GM21447 (cell line): ENCODE data around the gene CBR1.

Experiments
- ATAC-seq: cut with Tn5 transposase; IDR thresholded peaks from one replicate; pipeline ENCODE4 v1.9.1; 2021; ENCODE audit not compliant: unreplicated experiment

The CBR1 gene

GRCh38 chr21:36069713-36070583, at the start of gene CBR1:
CBR1 (plus strand) TSS chr21:36070024; CDS start chr21:36070116, 92 bp downstream.
- peak; percentile 97 for ATAC-seq

GRCh38 chr21:36021251-36021837, 48.5 kb upstream of the CBR1 start:
- ATAC-seq: peak; percentile 81

- ATAC-seq: no peak
Observed at GRCh38 chr21:36022427-36023091, 47.3 kb upstream of the CBR1 start.

DNA sequence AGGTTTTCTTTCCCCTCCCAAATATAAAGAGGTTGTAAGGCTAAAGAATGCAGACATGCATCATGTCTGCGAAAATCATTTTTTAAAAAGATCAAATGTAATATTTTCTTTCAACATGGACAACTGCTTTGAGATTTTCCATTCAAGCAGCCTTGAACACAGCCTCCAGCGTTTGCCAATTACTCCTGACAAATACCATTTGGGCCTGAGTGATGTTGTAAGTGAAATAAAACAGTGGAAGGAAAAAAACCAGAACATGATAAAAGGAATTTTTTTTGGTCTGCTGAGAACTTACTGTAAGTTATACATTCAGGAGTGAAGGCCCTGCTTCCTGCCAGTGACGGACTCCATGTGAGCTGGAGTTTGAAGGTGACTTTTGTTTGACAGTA, 46.7 kb upstream of the CBR1 start:
- ATAC-seq: no peak

DNA sequence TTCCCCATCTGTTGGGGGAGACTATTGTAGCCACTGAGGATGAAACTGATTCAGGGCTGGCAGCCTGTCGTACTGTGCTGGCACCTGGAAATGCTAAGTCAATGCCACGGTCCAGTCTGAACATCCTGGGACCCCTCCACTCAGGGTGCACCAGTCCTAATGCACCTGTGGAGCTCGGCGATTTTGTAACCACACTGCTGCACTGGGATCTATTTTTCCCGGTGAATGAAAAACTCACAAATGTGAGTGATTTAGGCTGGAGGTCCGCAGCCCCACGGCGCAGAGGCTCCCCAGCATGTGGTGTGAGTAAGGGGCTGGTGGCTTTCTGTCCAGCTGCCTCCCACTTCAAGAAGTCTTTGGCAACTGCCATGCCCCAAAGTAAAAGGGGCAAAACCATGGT, 45.0 kb upstream of the CBR1 start:
- ATAC-seq: no peak

- no peak for ATAC-seq
Observed at GRCh38 chr21:36027347-36027746, 42.5 kb upstream of the CBR1 start.

DNA sequence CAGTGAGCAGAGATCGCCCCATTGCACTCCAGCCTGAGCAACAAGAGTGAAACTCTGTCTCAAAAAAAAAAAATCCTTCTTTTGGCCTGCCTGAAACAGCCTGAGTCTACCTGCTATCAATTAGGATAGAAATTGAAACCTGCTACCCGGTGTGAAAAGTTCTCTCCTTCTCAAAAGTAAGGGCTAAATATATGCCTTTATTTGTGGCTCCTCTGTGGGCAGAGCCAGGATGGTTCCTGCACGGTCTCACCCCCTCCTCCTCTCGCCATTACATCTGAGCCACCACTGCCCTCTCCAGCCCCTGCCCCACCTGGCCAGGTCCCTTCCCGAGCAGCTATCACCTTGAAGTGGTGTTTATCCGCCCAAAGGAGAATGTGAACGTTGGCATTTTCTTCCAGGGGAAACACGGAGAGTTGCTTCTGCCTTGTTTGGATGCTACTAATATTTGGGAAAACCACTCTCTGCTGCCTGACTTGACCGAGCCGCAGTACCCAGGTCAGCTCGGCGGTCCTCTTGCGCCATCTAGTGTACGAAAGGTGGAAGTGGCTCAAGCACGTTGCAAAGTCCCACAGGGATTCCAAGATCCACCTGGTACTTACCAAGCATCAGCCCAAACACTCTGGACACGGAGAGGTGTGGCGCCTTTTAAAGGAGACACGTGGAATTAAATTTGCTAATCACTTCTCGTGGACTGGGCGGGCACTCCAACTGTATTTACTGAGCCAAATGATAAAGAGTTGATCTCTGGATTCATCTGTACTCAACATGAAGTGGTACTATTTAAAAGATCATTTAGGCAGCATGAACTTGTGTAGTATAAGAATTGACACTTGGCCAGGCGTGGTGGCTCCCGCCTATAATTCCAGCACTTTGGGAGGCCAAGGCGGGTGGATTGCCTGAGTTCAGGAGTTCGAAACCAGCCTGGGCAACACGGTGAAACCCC, 41.4 kb upstream of the CBR1 start:
- ATAC-seq: no peak

GRCh38 chr21:36029309-36029708, 40.5 kb upstream of the CBR1 start:
- ATAC-seq: no peak

DNA sequence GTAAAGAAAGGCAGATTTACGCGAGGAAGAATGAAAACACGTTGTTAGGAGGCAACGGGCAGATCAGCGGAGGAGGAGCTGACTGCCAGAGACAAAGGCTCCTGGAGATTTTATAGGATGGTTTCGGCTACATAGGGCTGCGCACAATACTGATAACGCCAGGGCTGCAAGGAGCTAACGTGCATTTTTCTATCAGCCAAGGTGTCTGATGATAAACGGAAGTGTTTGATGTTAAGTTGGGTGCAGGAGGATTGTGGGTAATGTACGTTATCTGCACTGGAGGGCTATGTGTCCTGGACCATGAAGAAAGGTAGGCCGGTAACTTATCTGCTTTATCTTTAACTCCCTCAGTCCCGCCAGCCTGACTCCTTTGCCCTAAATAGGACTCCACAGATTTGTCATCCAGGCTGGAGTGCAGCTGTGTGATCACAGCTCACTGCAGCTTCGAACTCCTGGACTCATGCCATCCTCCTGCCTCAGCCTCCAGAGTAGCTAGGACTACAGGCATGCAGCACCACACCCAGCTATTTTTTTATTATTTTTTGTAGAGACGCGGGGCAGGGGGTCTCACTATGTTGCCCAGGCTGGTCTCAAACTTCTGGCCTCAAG, 39.1 kb upstream of the CBR1 start:
- ATAC-seq: no peak

GRCh38 chr21:36032647-36033406, 37.0 kb upstream of the CBR1 start:
- no peak for ATAC-seq

DNA sequence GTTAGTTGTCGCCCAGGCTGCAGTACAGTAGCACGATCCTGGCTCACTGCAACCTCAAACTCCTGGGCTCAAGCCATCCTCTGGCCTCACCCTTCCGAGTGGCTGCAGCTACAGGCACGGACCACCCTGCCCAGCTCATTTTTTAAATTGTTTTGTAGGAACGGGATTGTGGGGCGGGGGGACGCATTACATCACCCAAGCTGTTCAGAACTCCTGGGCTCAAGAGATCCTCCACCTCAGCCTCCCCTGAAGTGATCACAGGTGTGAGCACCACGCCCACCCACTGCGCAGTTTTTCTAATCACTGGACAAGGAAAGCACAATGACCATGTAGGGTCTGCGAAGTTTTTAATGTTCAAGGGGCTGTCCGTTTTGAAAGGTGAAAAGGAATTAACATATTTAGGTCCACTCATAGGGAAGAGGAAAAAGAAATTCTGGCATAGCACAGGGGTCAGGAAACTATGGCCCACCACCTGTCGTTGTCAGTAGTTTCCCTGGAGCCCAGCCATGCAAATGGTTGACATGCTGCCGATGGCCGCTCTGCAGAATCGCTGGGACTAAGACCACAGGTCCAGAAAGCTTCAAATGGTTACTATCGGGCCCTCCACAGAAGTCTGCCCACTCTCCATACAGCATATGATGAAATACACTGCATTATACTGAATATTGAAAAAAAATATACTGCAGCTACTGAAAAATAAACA, 35.5 kb upstream of the CBR1 start:
- ATAC-seq: no peak

GRCh38 chr21:36035381-36035791, 34.4 kb upstream of the CBR1 start:
- no peak for ATAC-seq

GRCh38 chr21:36038701-36039497, 30.9 kb upstream of the CBR1 start:
- ATAC-seq: no peak

DNA sequence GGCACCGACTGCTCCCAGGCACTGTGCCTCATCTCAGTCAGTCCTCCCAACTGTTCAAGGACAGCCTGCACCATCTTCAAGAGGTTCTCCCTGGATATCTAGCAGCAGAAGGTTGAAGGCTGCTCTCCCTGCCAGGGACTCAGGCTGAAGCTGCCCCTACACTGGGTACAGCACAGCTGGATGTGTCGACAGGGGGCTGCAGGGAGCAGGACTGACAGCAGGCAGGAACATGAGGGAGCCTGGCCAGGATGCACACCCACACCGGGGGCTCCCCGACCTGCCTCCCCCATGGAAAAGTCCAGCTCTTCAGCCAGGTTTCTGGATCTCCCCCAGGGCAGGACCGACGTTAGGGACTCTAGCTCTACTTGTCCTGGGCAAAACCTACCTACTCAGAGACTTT, 30.0 kb upstream of the CBR1 start:
- ATAC-seq: no peak

DNA sequence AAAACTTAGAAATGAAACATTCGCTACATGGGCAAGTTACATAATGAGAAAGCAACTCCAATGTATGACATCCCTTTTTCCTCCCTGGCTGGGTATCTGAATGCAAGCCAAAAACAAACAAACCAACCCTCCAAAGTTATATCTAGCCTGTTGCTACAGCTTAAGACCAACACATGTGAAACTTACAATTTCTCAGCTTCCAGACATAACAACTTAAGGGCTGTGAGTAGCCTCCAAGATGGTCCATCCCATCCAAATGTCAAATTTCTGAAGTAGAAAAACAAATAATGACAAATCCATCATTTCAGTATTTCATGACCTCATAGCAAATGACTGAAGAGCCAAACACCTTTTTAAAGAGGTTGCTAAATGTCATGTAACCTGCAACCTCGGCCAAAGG, 29.4 kb upstream of the CBR1 start:
- no peak for ATAC-seq

DNA sequence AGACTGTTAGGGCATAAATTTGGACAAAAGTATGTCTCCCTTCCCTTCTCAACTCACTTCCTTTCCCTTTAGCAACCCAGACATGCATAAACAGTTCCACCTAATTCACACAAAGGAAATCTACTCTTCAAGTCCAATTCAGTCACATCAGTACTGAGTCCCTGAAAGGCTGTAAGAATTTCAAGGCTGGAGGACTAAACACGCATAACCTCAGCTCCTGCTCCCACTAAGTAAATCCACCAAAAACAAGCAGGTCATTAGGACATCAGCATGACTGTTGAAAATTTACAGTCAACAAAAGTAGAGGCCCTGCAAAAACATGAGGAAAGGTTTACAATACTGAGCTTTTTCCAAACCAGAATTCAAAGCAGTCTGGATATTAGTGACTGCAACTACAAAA, 27.9 kb upstream of the CBR1 start:
- no peak for ATAC-seq

DNA sequence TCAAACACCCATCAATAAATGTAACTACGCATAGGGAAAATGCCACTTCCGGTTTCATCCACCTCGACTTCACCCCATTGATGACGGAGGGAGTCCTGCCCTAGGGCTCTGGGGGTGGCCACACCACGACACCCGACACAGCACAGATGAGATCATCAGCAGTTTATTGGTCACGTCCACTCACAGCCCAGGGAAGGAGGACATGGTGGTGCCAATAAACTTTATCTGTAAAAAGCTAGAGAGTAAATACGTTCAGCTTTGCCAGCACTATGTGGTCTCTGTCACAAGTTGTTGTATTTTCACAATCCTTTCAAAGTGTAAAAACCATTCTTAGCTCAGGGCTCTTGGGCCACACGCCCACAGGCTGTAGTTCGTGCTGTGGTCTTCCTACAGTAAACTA, 25.8 kb upstream of the CBR1 start:
- no peak for ATAC-seq

DNA sequence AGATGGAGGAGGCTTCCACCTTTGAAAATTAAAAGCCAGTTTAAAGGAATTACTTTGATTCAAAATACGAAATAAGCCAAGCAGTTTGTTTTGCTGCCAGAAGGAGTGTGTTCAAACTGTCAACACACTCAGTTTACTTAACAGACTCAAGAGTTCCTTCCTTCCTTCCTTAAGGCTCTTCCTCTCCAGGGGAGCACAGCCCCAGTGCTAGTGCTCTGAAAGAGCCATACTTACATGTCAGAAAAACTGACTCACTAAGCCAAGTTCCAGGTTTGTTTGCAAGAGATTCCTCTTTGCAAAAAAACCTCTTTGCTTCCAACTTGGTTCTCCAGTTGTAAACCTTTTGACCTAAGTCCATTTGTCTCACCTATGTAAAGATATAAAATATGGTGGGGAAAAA, 23.8 kb upstream of the CBR1 start:
- no peak for ATAC-seq
